IMR-90 (cell line): ENCODE results near the gene NPPB. TPM values are rescaled to one million over a fixed set of nuclear protein-coding genes. Genes with fewer than 3 reads are reported as not detected.

Experiments used
- ATAC-seq: fragments of 200-7000 bp; cut with Tn5 transposase; 2 replicates; pipeline ENCODE4 v1.9.1; 2020; ENCODE audit warnings: low read depth, mild to moderate bottlenecking, moderate library complexity
- BruUV-seq: library from RNA; stranded (reverse); fragments of 400-500 nt; replicated peaks from 2 replicates; lab custom pipeline; 2021; lab: Mats Ljungman, UMichigan
- CTCF ChIA-PET: fragments of 300-600 bp; formaldehyde crosslinking; extraction: SDS; loops from one replicate; lab custom pipeline; 2021; ENCODE audit warnings: antibody characterized with exemption; lab: Yijun Ruan, JAX
- POLR2A ChIA-PET: fragments of 300-600 bp; sonication (Branson Sonifier 250); formaldehyde crosslinking; loops from one replicate; lab custom pipeline; 2022; ENCODE audit warnings: antibody characterized with exemption; ENCODE audit not compliant: unreplicated experiment; lab: Charles Lee
- DNase-seq: peaks from one replicate; pipeline ENCODE4 v3.0.0; 2013
- H2AFZ ChIP-seq: replicated peaks from 2 replicates; pipeline ENCODE3; 2013; ENCODE audit warnings: low read length, mild to moderate bottlenecking; ENCODE audit not compliant: poor library complexity
- H2AK5ac ChIP-seq: 2 replicates; pipeline ENCODE4 v1.6.1; 2013; ENCODE audit warnings: low read depth, low read length, inconsistent platforms
- H2AK9ac ChIP-seq: replicated peaks from 2 replicates; pipeline ENCODE3; 2013; ENCODE audit warnings: mild to moderate bottlenecking, low read depth, low read length, moderate library complexity; ENCODE audit not compliant: poor library complexity
- H2BK120ac ChIP-seq: 2 replicates; pipeline ENCODE4 v1.6.1; 2013; ENCODE audit warnings: low read depth, low read length, inconsistent platforms
- H2BK15ac ChIP-seq: 3 replicates; pipeline ENCODE4 v1.6.1; 2013; ENCODE audit warnings: low read depth, low read length, inconsistent platforms
- H2BK20ac ChIP-seq: 2 replicates; pipeline ENCODE4 v1.6.1; 2013; ENCODE audit warnings: low read depth, mild to moderate bottlenecking, inconsistent platforms, low read length, moderate library complexity
- H2BK5ac ChIP-seq: 2 replicates; pipeline ENCODE4 v1.6.1; 2013; ENCODE audit warnings: mild to moderate bottlenecking, low read depth, low read length, inconsistent platforms; ENCODE audit not compliant: poor library complexity, severe bottlenecking
- H3K14ac ChIP-seq: replicated peaks from 2 replicates; pipeline ENCODE4 v1.6.1; 2013; ENCODE audit warnings: low read depth, low read length, inconsistent platforms
- H3K18ac ChIP-seq: 2 replicates; pipeline ENCODE4 v1.6.1; 2013; ENCODE audit warnings: low read depth, low read length, control low read depth
- H3K23ac ChIP-seq: 2 replicates; pipeline ENCODE4 v1.6.1; 2013; ENCODE audit warnings: low read depth, low read length, inconsistent platforms
- H3K27ac ChIP-seq: 2 replicates; pipeline ENCODE4 v1.5.1; 2013; ENCODE audit warnings: mild to moderate bottlenecking, control low read depth, low read length; ENCODE audit not compliant: insufficient read depth
- H3K27me3 ChIP-seq: 2 replicates; pipeline ENCODE4 v1.6.1; 2013; ENCODE audit warnings: low read length; ENCODE audit not compliant: control insufficient read depth, insufficient read depth
- H3K36me3 ChIP-seq: 2 replicates; pipeline ENCODE4 v1.6.1; 2013; ENCODE audit warnings: low read length, mixed read lengths; ENCODE audit not compliant: control insufficient read depth, insufficient read depth
- H3K4ac ChIP-seq: 2 replicates; pipeline ENCODE4 v1.6.1; 2013; ENCODE audit warnings: low read depth, low read length, inconsistent platforms
- H3K4me1 ChIP-seq: 2 replicates; pipeline ENCODE4 v1.6.1; 2013; ENCODE audit warnings: low read length, mixed read lengths; ENCODE audit not compliant: control insufficient read depth, insufficient read depth
- H3K4me2 ChIP-seq: 2 replicates; pipeline ENCODE4 v1.6.1; 2013; ENCODE audit warnings: low read depth, mild to moderate bottlenecking, control low read depth, low read length, moderate library complexity
- H3K4me3 ChIP-seq: 2 replicates; pipeline ENCODE4 v1.5.1; 2013; ENCODE audit warnings: low read depth, mild to moderate bottlenecking, control low read depth, low read length, moderate library complexity; ENCODE audit not compliant: insufficient read depth
- H3K56ac ChIP-seq: 2 replicates; pipeline ENCODE4 v1.6.1; 2013; ENCODE audit warnings: low read length, inconsistent platforms; ENCODE audit not compliant: insufficient read depth; ENCODE audit errors: extremely low read depth
- H3K79me1 ChIP-seq, 2 experiments: 2 replicates each; pipeline ENCODE4 v1.6.1; 2013; ENCODE audit warnings: low read length in 2 of 2, inconsistent platforms in 1 of 2, low read depth in 1 of 2
- H3K9ac ChIP-seq: 2 replicates; pipeline ENCODE4 v1.6.1; 2013; ENCODE audit warnings: low read depth, low read length, control low read depth
- H3K9me1 ChIP-seq: 2 replicates; pipeline ENCODE4 v1.6.1; 2013; ENCODE audit warnings: low read length, inconsistent platforms; ENCODE audit not compliant: insufficient read depth
- H3K9me3 ChIP-seq: 2 replicates; pipeline ENCODE4 v1.6.1; 2013; ENCODE audit warnings: low read length; ENCODE audit not compliant: control insufficient read depth, insufficient read depth
- H4K20me1 ChIP-seq: 2 replicates; pipeline ENCODE4 v1.6.1; 2013; ENCODE audit warnings: low read length, inconsistent platforms; ENCODE audit not compliant: insufficient read depth
- H4K5ac ChIP-seq: 2 replicates; pipeline ENCODE4 v1.6.1; 2013; ENCODE audit warnings: mild to moderate bottlenecking, low read depth, low read length, control low read depth
- H4K8ac ChIP-seq, 2 experiments: 2 replicates each; pipeline ENCODE4 v1.6.1; 2013; ENCODE audit warnings: low read depth in 2 of 2, low read length in 2 of 2, control low read depth in 1 of 2, inconsistent platforms in 1 of 2
- H4K91ac ChIP-seq: 2 replicates; pipeline ENCODE4 v1.6.1; 2013; ENCODE audit warnings: low read depth, low read length, inconsistent platforms; ENCODE audit not compliant: insufficient read depth
- BHLHE40 ChIP-seq: fragments of 150-350 bp; IDR thresholded peaks from 2 replicates; pipeline ENCODE4 v1.6.1; 2016; ENCODE audit warnings: mild to moderate bottlenecking, low read depth, low read length
- CEBPB ChIP-seq: IDR thresholded peaks from 2 replicates; pipeline ENCODE4 v1.6.1; 2012; ENCODE audit warnings: low read depth, low read length, improper control_type of control experiment
- FOS ChIP-seq: fragments of 150-350 bp; IDR thresholded peaks from 2 replicates; pipeline ENCODE4 v1.6.1; 2016; ENCODE audit warnings: low read depth, low read length
- MAZ ChIP-seq: IDR thresholded peaks from 2 replicates; pipeline ENCODE4 v1.6.1; 2012; ENCODE audit warnings: low read depth, mild to moderate bottlenecking, low read length, improper control_type of control experiment, moderate library complexity, borderline replicate concordance
- POLR2A ChIP-seq: IDR thresholded peaks from 2 replicates; pipeline ENCODE4 v1.6.1; 2012; ENCODE audit warnings: mild to moderate bottlenecking, low read depth, low read length
- RAD21 ChIP-seq: IDR thresholded peaks from 2 replicates; pipeline ENCODE4 v1.6.1; 2012; ENCODE audit warnings: low read length, improper control_type of control experiment
- RCOR1 ChIP-seq: IDR thresholded peaks from 2 replicates; pipeline ENCODE4 v1.6.1; 2012; ENCODE audit warnings: mild to moderate bottlenecking, low read length, improper control_type of control experiment; ENCODE audit not compliant: insufficient replicate concordance
- RFX5 ChIP-seq: IDR thresholded peaks from 2 replicates; pipeline ENCODE4 v1.8.0; 2012; ENCODE audit warnings: low read depth, mild to moderate bottlenecking, low read length, moderate library complexity
- SMC3 ChIP-seq: fragments of 150-350 bp; IDR thresholded peaks from 2 replicates; pipeline ENCODE4 v1.6.1; 2016; ENCODE audit warnings: low read depth, mild to moderate bottlenecking, antibody characterized with exemption, low read length, moderate library complexity
- USF2 ChIP-seq: fragments of 150-350 bp; IDR thresholded peaks from 2 replicates; pipeline ENCODE4 v1.6.1; 2017; ENCODE audit warnings: mild to moderate bottlenecking, antibody characterized with exemption, low read length, low read depth
- WGBS, 2 experiments: methylation state at CpG; one replicate each; pipeline versions ENCODE4 v1.1.5 to v1.1.7; 2013; ENCODE audit warnings: missing lambda C conversion rate in 2 of 2; ENCODE audit not compliant: insufficient read length in 1 of 2; ENCODE audit errors: extremely low coverage in 2 of 2; 5-methylcytosine and 5-hydroxymethylcytosine counted together
- dilution Hi-C: fragments of 300-500 bp; cut with HindIII; formaldehyde crosslinking; loops from one replicate; pipeline ENCODE4 v1.14.3; 2018; ENCODE audit warnings: low sequenced_read_pairs; ENCODE audit not compliant: unreplicated experiment
- in situ Hi-C: fragments of 300-500 bp; cut with MboI; formaldehyde crosslinking; loops from 3 replicates; pipeline ENCODE4 v1.14.3; 2019; ENCODE audit warnings: low sequenced_read_pairs, inconsistent platforms, mixed read lengths
- intact Hi-C: fragments of 100-400 bp; cut with micrococcal nuclease; formaldehyde crosslinking; loops from 2 replicates; pipeline ENCODE4 v1.10.0; 2022
- polyA plus RNA-seq, 3 experiments: library from polyadenylated mRNA; depleted of rRNA; stranded (reverse); fragments of >200 nt; gene quantifications; 2 replicates each; pipeline ENCODE4 v1.2.3, GENCODE V29; 2012; ENCODE audit warnings: low replicate concordance in 1 of 3
- total RNA-seq: library from RNA; depleted of rRNA; stranded (reverse); fragments of >200 nt; gene quantifications from 2 replicates; pipeline ENCODE4 v1.2.3, GENCODE V29; 2012

NPPB gene
- total and polyA plus RNA-seq, 2 of the 4 experiments (the other 2 are of a cell fraction), result not detected

GRCh38 chr1:11857164-11857851 is 1.4 kb downstream of the NPPB start:
- 43% methylated on average over 4 of the region's 10 CpGs; no CpG with 5 or more reads in 1 of the 2 experiments for WGBS, 2 experiments
- in situ Hi-C loops, result no loop called here

More at GRCh38 chr1:11857164-11857851, 1.4 kb downstream of the NPPB start:
- H3K27ac ChIP-seq, result no peak overlapping the region
- no peak overlapping the region for H3K4me3 ChIP-seq
- H2AK9ac ChIP-seq, result no peak overlapping the region
- ATAC-seq (no peak), DNase-seq (no peak)
- BruUV-seq, result no TSS peak
- H2BK20ac ChIP-seq, result no peak overlapping the region
- intact Hi-C loops (no loop called here), dilution Hi-C loops (no loop called here)
- no peak overlapping the region for H3K14ac ChIP-seq
- no peaks in the 10 kb centered on the region for H3K9me3 ChIP-seq
- H2AFZ ChIP-seq, result no peak overlapping the region
- H3K4me2 ChIP-seq, result no peak overlapping the region
- no peaks in the 10 kb centered on the region for H3K36me3 ChIP-seq
- ChIA-PET CTCF (no interaction called here), POLR2A (no interaction called here)
- no peak overlapping the region for H3K4ac ChIP-seq
- TF ChIP-seq RFX5 (no peak), SMC3 (no peak), POLR2A (no peak), RAD21 (no peak), BHLHE40 (no peak), FOS (no peak), USF2 (no peak), RCOR1 (no peak), MAZ (no peak), CEBPB (no peak)
- no peak overlapping the region for H2AK5ac ChIP-seq
- no peak overlapping the region for H3K9ac ChIP-seq
- H4K8ac ChIP-seq, result no peak overlapping the region
- H3K9me1 ChIP-seq, result 0 out of 2 replicates have a peak, but pooled peaks cover 4% of the 10 kb centered on the region
- H2BK120ac ChIP-seq, result no peak overlapping the region
- H3K4me1 ChIP-seq, result 0 out of 2 replicates have a peak, but pooled peaks cover 1% of the 10 kb centered on the region
- H4K20me1 ChIP-seq, result no peaks in the 10 kb centered on the region
- H3K79me1 ChIP-seq, result no peaks in the 10 kb centered on the region
- no peak overlapping the region for H3K23ac ChIP-seq
- H2BK5ac ChIP-seq, result no peak overlapping the region
- no peak overlapping the region for H4K5ac ChIP-seq
- no peak overlapping the region for H3K56ac ChIP-seq
- H4K91ac ChIP-seq, result no peak overlapping the region
- H3K18ac ChIP-seq, result no peak overlapping the region
- H3K27me3 ChIP-seq, result peaks cover 32% of the 10 kb centered on the region
- no peak overlapping the region for H2BK15ac ChIP-seq
